GM12892 (cell line): ENCODE measurements around the gene KRTAP5-2.

ENCODE experiments used
- DNase-seq: peaks from one replicate; pipeline ENCODE4 v3.0.0; 2011; ENCODE audit not compliant: insufficient read length
- FAIRE-seq: peaks from 2 replicates; lab custom pipeline; 2011; peaks lifted over from hg19 to GRCh38; lab: Jason Lieb, UNC
- POLR2A ChIP-seq: IDR thresholded peaks from 2 replicates; pipeline ENCODE4 v1.6.1; 2011; ENCODE audit warnings: low read depth, low read length, control low read depth
- POLR2AphosphoS5 ChIP-seq: IDR thresholded peaks from 2 replicates; pipeline ENCODE4 v1.6.1; 2011; ENCODE audit warnings: low read depth, low read length, control low read depth
- TAF1 ChIP-seq: IDR thresholded peaks from 2 replicates; pipeline ENCODE4 v1.6.1; 2011; ENCODE audit warnings: low read depth, mild to moderate bottlenecking, control low read depth, low read length, borderline replicate concordance

KRTAP5-2 gene

GRCh38 chr11:1574238-1574932 is 23.7 kb downstream of the KRTAP5-2 start:
- FAIRE-seq (peak; percentile 93), DNase-seq (peak; percentile 71)
- TF ChIP-seq POLR2AphosphoS5: no peak
- TF ChIP-seq TAF1: no peak
- TF ChIP-seq POLR2A: no peak

GRCh38 chr11:1573903-1574237 is 24.2 kb downstream of the KRTAP5-2 start:
- DNase-seq (peak; percentile 19), FAIRE-seq (no peak)
- no peak for TF ChIP-seq POLR2AphosphoS5
- TF ChIP-seq TAF1: no peak
- no peak for TF ChIP-seq POLR2A

- DNase-seq: peak; percentile 25
Observed at GRCh38 chr11:1573077-1573902, 24.8 kb downstream of the KRTAP5-2 start.

GRCh38 chr11:1572197-1573076 is 25.7 kb downstream of the KRTAP5-2 start, which contains the start of gene DUSP8:
Gene DUSP8 (minus strand): TSS chr11:1572271. CDS start chr11:1565826, 6,445 bp downstream.
- peak; percentile 90 for DNase-seq
- FAIRE-seq: peak; percentile 67

More at GRCh38 chr11:1573077-1573902, 24.8 kb downstream of the KRTAP5-2 start:
- FAIRE-seq: no peak
- no peak for TF ChIP-seq TAF1
- TF ChIP-seq POLR2A: no peak
- TF ChIP-seq POLR2AphosphoS5: no peak

GRCh38 chr11:1571760-1572196 is 26.3 kb downstream of the KRTAP5-2 start:
- DNase-seq (peak; percentile 16), FAIRE-seq (no peak)
- TF ChIP-seq POLR2AphosphoS5: no peak
- TF ChIP-seq POLR2A: no peak
- no peak for TF ChIP-seq TAF1

More at GRCh38 chr11:1572197-1573076, 25.7 kb downstream of the KRTAP5-2 start, which contains the start of gene DUSP8:
- no peak for TF ChIP-seq POLR2A
- no peak for TF ChIP-seq POLR2AphosphoS5
- no peak for TF ChIP-seq TAF1

- DNase-seq: peak; percentile 18
- TF ChIP-seq POLR2A (no peak), POLR2AphosphoS5 (no peak), TAF1 (no peak)
- FAIRE-seq: no peak
Observed at GRCh38 chr11:1570896-1571759, 27.0 kb downstream of the KRTAP5-2 start.

- no peak for DNase-seq
- TF ChIP-seq TAF1: no peak
- no peak for TF ChIP-seq POLR2AphosphoS5
- TF ChIP-seq POLR2A: no peak
- no peak for FAIRE-seq
Observed at GRCh38 chr11:1570531-1570895, 27.6 kb downstream of the KRTAP5-2 start.

- DNase-seq: no peak
- no peak for FAIRE-seq
- TF ChIP-seq POLR2AphosphoS5 (no peak), TAF1 (no peak), POLR2A (no peak)
Observed at GRCh38 chr11:1570001-1570453, 28.1 kb downstream of the KRTAP5-2 start.

GRCh38 chr11:1569251-1569780 is 28.8 kb downstream of the KRTAP5-2 start:
- DNase-seq (no peak), FAIRE-seq (no peak)
- TF ChIP-seq POLR2A (no peak), TAF1 (no peak), POLR2AphosphoS5 (no peak)

- TF ChIP-seq POLR2A (no peak), POLR2AphosphoS5 (no peak), TAF1 (no peak)
- FAIRE-seq: no peak
- no peak for DNase-seq
Observed at GRCh38 chr11:1568441-1568911, 29.6 kb downstream of the KRTAP5-2 start.

GRCh38 chr11:1567721-1568100 is 30.4 kb downstream of the KRTAP5-2 start:
- FAIRE-seq (no peak), DNase-seq (no peak)
- no peak for TF ChIP-seq POLR2A
- TF ChIP-seq POLR2AphosphoS5: no peak
- no peak for TF ChIP-seq TAF1
